ENCODE measurements around the gene CRACR2B. TPM values are rescaled to one million over a fixed set of nuclear protein-coding genes. Genes with fewer than 3 reads are reported as not detected.

Gene CRACR2B
- 0.37 and 0.78 TPM in 2 replicates for total RNA-seq

DNA sequence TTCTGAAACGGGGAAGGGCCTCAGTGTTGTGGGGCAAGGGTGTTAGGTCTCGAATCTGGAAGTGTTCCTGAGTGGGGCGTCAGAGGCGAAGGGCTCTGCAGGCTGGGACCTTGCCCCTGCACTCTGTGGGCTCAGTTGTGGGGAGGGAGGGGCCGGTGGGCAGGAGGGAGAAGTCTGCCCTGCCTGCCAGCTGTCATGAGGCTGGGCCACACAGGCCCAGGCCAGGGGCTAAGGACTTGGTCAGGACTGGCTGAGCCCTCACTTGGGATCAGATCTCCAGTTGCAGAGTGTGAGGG lies at the start of gene CRACR2B:
CRACR2B (plus strand) TSS at position 23 of the 296 bp plus-strand sequence. CDS start 689 bp downstream, outside the sequence.

DNA sequence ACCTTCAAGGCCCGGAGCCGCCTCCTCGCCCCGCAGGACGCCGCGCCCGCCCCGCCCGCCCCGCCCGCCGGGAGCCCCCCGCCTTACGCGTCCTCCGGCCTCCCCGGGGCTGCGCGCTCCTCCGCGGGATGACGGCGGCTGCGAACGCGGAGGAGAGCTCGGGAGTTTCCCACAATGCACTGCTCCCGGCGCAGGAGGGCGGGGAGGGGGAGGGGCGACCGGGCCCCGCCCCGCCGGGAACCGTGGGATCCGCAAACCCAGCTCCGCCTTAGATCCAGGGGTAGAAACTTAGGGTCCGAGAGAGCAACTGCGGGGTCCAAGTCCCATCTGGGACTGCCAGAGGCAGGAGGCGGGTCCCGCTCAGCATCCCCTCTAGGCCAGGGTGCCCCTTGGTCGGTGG lies 37.8 kb upstream of the CRACR2B start, which contains the start of gene CEND1:
CEND1 (minus strand) TSS at position 148 of the 400 bp plus-strand sequence. CDS start 1,514 bp downstream, outside the sequence.

DNA sequence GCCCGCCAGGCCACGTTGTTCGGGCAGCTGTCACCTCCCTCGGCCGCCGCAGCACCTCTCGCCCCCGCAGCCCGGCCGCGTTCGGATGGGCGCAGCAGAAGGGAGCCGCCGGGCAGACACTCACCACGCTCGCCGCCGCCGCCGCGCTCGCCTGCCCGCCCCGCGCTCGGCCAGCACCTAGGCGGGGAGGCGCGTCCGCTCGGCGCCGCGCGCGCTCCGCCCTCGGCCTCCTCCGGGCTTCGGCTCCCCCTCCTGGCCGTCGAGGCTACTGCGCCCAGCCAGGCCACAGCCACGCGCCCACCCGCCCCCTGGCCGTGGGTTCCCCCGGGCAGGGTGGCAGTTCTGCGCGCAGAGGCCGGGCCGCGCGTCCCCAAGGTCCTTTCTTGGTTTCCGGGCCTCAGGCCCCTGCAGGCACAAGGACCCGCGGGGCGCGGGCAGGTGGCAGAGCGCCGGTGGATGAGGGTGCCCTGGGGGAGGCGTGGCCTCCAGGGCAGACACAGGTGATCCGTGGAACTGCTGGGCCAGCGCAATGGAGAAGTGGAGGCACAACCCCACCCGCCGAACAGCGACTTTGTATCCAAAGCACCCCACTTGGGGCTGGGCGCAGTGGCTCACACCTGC lies 29.5 kb upstream of the CRACR2B start, which contains the start of gene SLC25A22:
SLC25A22 (minus strand) TSS at position 189 of the 621 bp plus-strand sequence. CDS start 3,275 bp downstream, outside the sequence.

DNA sequence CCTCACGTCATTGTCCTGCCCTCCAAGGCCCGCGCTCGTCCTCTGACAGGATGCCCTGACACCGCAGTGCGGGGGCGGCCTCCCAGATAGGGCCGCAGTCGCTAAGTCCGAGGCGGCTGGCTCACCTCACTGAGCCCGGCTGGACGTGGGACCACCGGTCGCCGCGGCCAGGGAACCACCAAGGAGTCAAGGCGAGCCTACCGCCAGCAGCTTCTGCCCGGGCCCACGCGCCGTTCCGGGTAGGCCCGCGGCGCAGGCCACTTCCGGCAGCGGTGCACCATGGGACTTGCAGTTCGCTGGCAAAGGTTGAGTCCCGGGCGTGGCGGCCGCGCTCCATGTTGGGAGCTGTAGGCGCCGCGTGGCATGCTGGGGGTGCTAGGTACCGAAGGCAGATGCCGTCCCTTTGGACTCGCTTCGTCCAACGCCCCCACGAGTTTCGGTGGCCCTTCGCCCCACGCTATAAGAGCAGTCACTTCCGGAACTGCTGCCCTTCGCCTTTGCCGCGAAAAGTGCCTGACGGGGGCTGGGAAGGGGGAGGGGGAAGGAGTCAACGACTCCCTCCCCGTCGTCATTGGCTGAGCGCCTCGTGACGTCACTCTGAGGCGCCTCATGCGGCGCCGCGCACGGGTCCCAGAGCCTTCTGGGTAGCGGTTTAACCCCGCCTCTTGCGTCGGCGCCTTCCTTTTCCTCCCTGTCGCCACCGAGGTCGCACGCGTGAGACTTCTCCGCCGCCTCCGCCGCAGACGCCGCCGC lies 18.3 kb upstream of the CRACR2B start, which contains the start of gene RPLP2:
RPLP2 (plus strand) TSS at position 681 of the 753 bp plus-strand sequence. CDS start 268 bp downstream, outside the sequence.

DNA sequence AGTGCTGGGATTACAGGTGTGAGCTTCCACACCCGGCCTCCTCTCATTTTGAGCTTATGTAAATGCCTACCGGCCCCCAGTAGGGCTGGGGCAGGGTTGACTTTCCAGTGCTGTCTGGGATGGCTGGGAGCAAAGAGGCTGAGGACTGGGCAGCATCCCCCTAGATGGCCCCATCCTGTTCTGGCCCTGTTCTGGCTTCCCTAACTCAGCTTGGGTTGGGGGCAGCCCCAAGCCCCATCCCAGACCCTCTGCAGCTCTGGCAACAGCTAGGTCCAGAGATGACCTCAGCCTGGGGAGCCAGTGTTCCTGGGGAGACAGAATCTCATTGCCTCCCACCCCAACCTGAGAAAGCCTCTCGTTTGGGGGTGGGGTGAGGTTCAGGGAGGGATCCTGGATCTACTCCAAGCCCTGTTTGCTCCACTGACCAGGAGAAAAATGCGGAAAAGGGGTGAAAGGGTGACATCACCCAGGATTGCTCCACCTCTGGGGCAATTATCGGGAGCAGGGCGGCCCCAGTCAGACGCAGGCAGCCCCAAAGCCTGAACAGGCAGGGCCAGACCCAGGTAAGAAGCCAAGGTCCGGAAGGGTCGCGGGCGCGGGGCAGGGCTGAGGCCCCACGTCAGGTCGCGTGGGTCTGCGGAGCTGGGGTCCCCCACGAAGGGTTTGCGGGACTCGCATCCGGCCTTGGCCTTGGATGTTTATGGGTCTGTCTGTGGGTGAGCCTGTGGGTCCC lies 9.2 kb upstream of the CRACR2B start, which contains the start of gene PNPLA2:
PNPLA2 (plus strand) TSS at position 519 of the 733 bp plus-strand sequence. CDS start 805 bp downstream, outside the sequence.

DNA sequence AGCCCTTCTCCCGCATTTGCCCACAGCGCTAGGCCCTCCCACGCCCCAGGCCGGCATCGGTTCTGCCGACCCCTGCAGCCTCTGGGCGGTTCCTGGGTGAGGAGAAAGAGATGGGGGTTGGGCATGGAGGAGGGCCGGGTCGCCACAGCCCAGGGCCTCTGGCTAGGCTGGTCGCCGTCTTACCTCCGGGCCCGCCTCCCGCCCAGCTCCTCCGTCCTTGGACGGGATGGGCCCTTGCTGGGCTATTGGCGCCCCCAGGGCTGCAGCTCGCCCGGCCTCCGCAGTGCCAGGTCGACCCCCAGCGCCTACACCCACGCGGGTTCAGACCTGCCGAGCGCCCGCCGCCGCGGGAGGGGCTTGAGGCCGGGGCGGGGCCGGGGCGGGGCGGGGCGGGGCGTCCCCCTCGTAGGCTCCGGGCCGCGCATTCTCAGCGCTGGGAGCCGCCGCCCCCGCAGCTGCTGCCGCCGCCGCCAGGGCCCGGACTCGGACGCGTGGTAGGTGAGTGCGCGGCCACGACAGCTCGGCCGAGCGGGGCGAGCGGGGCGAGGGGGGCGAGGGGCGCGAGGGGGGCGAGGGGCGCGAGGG lies 4.9 kb downstream of the CRACR2B start, which contains the start of gene CD151:
CD151 (plus strand) TSS at position 424 of the 585 bp plus-strand sequence. CDS start 3,118 bp downstream, outside the sequence.

DNA sequence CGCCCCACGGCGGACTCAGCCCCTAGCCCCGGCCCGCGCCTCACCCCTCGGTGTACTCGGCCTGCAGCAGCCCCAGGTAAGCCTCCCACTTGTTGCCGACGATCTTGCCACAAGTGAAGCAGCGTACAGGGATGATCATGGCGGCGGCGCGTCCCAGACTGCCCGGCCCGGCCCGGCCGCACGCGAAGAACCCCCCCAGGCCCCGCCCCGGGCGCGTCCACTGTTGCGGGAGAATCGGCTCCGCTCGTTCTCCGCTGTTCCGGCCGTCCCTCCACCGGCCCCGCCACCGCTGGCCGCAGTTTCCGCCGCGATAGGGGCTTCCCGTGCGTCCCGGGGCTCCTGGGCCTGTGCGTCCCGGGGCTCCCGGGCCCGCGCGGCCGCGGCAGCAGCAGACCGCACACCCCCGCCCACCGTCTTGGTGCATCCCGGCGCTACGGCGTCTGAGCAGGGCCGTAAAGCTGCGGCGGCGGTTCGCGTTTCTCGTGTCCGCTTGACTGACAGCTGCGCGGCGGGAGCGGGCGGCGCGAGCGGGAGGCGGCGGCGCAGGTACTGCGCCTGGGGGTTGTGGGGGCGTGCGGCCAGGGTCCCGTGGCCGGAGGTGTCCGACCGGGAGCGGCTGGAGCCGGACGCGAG lies 14.8 kb downstream of the CRACR2B start, which contains the start of the genes POLR2L and TSPAN4:
POLR2L (minus strand) TSS at position 160 of the 633 bp plus-strand sequence; CDS start at position 139, 21 bp downstream.
TSPAN4 (plus strand) TSS at position 483 of the 633 bp plus-strand sequence. CDS start 7,453 bp downstream, outside the sequence.

Small RNA genes lying within 50 kb of the gene (small RNA-seq; reads per million reads assigned to genes)
- gene SNORA52: not detected

Other genes with a start within 250 kb of the CRACR2B start
- 5.1 and 6.1 TPM in 2 replicates for gene IRF7, start 212.0 kb upstream of the CRACR2B start, total RNA-seq
- not detected in 2 replicates for gene CDHR5, start 203.0 kb upstream of the CRACR2B start, total RNA-seq
- gene SCT, start 200.7 kb upstream of the CRACR2B start, total RNA-seq: not detected in 2 replicates
- gene DRD4, start 190.7 kb upstream of the CRACR2B start, total RNA-seq: under 0.01 TPM in 1 of 2 replicates, not detected in the other
- gene DEAF1, start 132.7 kb upstream of the CRACR2B start, total RNA-seq: 36.0 and 47.8 TPM in 2 replicates
- gene TMEM80, start 132.1 kb upstream of the CRACR2B start, total RNA-seq: 9.9 and 10.9 TPM in 2 replicates
- gene EPS8L2, start 121.7 kb upstream of the CRACR2B start, total RNA-seq: 24.4 and 33.1 TPM in 2 replicates
- 123 and 139 TPM in 2 replicates for gene TALDO1, start 80.5 kb upstream of the CRACR2B start, total RNA-seq
- 45.0 and 48.1 TPM in 2 replicates for gene GATD1, start 50.4 kb upstream of the CRACR2B start, total RNA-seq
- 0.37 and 2.2 TPM in 2 replicates for gene CEND1, start 37.8 kb upstream of the CRACR2B start, total RNA-seq
- gene SLC25A22, start 29.6 kb upstream of the CRACR2B start, total RNA-seq: 16.5 and 25.6 TPM in 2 replicates
- 4.4 and 7.2 TPM in 2 replicates for gene PIDD1, start 22.7 kb upstream of the CRACR2B start, total RNA-seq
- 206 and 432 TPM in 2 replicates for gene RPLP2, start 18.0 kb upstream of the CRACR2B start, total RNA-seq
- 29.8 and 34.0 TPM in 2 replicates for gene PNPLA2, start 9.0 kb upstream of the CRACR2B start, total RNA-seq
- 188 and 225 TPM in 2 replicates for gene CD151, start 5.0 kb downstream of the CRACR2B start, total RNA-seq
- 122 and 125 TPM in 2 replicates for gene POLR2L, start 14.6 kb downstream of the CRACR2B start, total RNA-seq
- 143 and 195 TPM in 2 replicates for gene TSPAN4, start 14.9 kb downstream of the CRACR2B start, total RNA-seq
- 42.8 and 43.4 TPM in 2 replicates for gene CHID1, start 82.9 kb downstream of the CRACR2B start, total RNA-seq
- gene AP2A2, start 98.0 kb downstream of the CRACR2B start, total RNA-seq: 46.7 and 54.3 TPM in 2 replicates
- not detected in 2 replicates for gene MUC6, start 208.8 kb downstream of the CRACR2B start, total RNA-seq
- gene MUC2, start 247.0 kb downstream of the CRACR2B start, total RNA-seq: not detected in 2 replicates

All from subcutaneous preadipocyte (primary cell).